Measurements from ENCODE around the gene CAMK1D. TPM values are rescaled to one million over a fixed set of nuclear protein-coding genes. Genes with fewer than 3 reads are reported as not detected.

Gene CAMK1D
- total RNA-seq, 2 experiments from 2014 or later: 28.8 to 35.3 TPM

DNA sequence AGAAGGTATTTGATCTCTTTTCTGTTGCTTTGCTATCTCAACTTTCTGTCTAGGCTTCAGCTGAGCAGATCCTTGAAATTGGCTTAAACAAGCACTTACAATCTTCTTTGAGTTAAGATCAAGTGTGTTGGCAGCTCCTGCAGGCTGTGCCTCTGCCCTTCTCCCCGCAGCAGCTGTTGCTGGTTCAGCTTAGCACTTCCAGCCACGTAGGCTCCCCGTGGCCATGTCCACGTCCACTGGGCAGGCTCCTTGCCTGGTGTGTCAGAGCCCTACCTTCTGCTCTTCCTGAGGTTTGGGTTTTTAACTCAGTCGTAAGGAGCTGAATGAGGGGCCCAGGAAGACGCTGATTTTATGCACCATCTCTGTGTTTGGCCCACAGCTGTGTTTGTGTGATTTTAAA, 47.2 kb downstream of the CAMK1D start:
- Histone ChIP-seq H3K4me1 (ENCODE audit: insufficient read depth, low read length) (no peaks in the 10 kb centered on the region), H3K4me3 (ENCODE audit: low read length) (no peak overlapping the region), H3K36me3 (ENCODE audit: insufficient read depth, low read length) (no peaks in the 10 kb centered on the region), H3K9me3 (ENCODE audit: control insufficient read depth in 1 of 2, insufficient read depth in 1 of 2, low read length in 2 of 2) (no peaks in the 10 kb centered on the region), H3K27me3 (ENCODE audit: control insufficient read depth in 1 of 2, insufficient read depth in 2 of 2, low read length in 2 of 2) (no peaks in the 10 kb centered on the region), H3K27ac (ENCODE audit: low read depth in 1 of 2, low read length in 2 of 2) (no peak overlapping the region)
- CTCF ChIA-PET: interaction anchor here (0.8 kb wide), 1 partner anchor 11 kb away, joined by 3 read pairs; no protein-coding TSS in a partner anchor
- POLR2A ChIA-PET: no interaction called here
- DNase-seq: no peak
- intact Hi-C loops (cut with DNase I, micrococcal nuclease): no loop called here
- Mint-ChIP-seq H3K9me3 (no peaks in the 10 kb centered on the region), H3K36me3 (ENCODE audit: low read depth) (no peaks in the 10 kb centered on the region), H3K4me3 (no peak overlapping the region), H3K4me1 (ENCODE audit: low read depth) (peaks cover 39% of the 10 kb centered on the region), H3K27me3 (no peaks in the 10 kb centered on the region), H3K27ac (no peak overlapping the region)
- ATAC-seq (ENCODE audit: poor library complexity): no peak
- TF ChIP-seq, protein P1, sequence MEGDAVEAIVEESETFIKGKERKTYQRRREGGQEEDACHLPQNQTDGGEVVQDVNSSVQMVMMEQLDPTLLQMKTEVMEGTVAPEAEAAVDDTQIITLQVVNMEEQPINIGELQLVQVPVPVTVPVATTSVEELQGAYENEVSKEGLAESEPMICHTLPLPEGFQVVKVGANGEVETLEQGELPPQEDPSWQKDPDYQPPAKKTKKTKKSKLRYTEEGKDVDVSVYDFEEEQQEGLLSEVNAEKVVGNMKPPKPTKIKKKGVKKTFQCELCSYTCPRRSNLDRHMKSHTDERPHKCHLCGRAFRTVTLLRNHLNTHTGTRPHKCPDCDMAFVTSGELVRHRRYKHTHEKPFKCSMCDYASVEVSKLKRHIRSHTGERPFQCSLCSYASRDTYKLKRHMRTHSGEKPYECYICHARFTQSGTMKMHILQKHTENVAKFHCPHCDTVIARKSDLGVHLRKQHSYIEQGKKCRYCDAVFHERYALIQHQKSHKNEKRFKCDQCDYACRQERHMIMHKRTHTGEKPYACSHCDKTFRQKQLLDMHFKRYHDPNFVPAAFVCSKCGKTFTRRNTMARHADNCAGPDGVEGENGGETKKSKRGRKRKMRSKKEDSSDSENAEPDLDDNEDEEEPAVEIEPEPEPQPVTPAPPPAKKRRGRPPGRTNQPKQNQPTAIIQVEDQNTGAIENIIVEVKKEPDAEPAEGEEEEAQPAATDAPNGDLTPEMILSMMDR (IDR thresholded peaks at IDR 0.05): no peak

DNA sequence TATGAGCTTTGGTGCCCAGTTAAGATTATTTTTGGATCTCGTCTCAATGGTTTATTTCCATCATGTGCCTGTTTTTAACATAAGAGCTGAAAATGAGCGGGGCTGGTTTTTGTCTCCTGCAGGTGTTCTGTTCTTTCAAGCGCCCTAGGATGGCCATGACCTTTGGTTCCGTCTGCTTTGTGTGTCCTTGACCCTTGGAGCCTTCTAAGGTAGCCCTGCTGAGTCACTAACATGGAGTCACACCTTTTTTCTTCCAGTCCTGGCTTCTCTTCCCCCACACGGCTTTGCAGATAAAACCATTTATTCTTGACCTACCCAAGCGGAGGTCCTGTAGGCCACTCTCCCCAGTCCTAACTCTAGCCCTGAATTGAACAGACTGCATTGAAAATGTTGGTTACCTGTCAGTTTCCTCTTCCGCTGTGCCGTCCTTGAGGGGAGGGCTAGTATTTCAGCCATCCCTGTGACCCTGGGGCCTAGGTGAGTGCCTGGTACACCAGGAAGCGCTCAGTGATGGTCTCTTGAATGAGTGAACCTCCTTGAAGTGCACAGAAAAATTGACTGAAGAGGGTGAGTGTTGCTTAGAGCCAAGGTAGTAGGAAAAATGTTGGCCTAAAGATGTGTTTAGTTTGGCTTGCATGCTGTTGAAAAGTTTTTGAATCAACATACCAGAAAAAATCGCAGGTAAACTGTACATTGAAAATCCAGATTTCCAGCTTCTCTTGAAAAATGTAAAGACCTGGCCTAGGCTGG, 48.0 kb downstream of the CAMK1D start:
- H3K4me1 ChIP-seq (ENCODE audit: insufficient read depth, low read length): no peaks in the 10 kb centered on the region
- ATAC-seq (ENCODE audit: poor library complexity) (no peak), DNase-seq (no peak)
- peaks cover 39% of the 10 kb centered on the region for H3K4me1 Mint-ChIP-seq (ENCODE audit: low read depth)
- intact Hi-C loops (cut with DNase I, micrococcal nuclease): no loop called here
- no peak overlapping the region for H3K4me3 ChIP-seq (ENCODE audit: low read length)
- H3K36me3 ChIP-seq (ENCODE audit: insufficient read depth, low read length): no peaks in the 10 kb centered on the region
- H3K4me3 Mint-ChIP-seq: no peak overlapping the region
- TF ChIP-seq, protein P1 (IDR thresholded peaks at IDR 0.05): no peak
- no peaks in the 10 kb centered on the region for H3K9me3 Mint-ChIP-seq
- POLR2A ChIA-PET: no interaction called here
- H3K27me3 Mint-ChIP-seq: no peaks in the 10 kb centered on the region
- no peaks in the 10 kb centered on the region for H3K9me3 ChIP-seq (ENCODE audit: control insufficient read depth in 1 of 2, insufficient read depth in 1 of 2, low read length in 2 of 2)
- H3K36me3 Mint-ChIP-seq (ENCODE audit: low read depth): no peaks in the 10 kb centered on the region
- H3K27ac ChIP-seq (ENCODE audit: low read depth in 1 of 2, low read length in 2 of 2): no peak overlapping the region
- no peaks in the 10 kb centered on the region for H3K27me3 ChIP-seq (ENCODE audit: control insufficient read depth in 1 of 2, insufficient read depth in 2 of 2, low read length in 2 of 2)
- CTCF ChIA-PET: interaction anchor here (0.8 kb wide), 1 partner anchor 10 kb away, joined by 3 read pairs; no protein-coding TSS in a partner anchor
- no peak overlapping the region for H3K27ac Mint-ChIP-seq

DNA sequence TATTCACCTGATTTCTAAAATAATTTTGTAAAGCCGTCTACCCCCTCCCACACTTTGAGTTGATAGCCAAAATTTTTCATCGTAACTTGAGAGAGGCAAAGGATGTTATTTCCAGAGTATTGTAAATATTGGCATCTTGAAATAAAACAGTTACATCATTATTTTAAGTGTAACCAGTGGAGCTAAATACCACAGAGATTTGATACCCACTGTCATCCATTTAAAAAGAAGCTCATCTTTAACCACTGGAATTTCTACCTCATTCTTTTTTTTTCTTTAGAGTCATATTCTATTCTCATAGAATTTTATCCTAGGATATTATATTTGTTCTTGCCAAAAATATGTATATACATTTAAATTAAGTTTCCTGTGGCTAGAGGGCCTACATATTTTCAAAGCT, 48.6 kb downstream of the CAMK1D start:
- Histone ChIP-seq H3K36me3 (ENCODE audit: insufficient read depth, low read length) (no peaks in the 10 kb centered on the region), H3K9me3 (ENCODE audit: control insufficient read depth in 1 of 2, insufficient read depth in 1 of 2, low read length in 2 of 2) (no peaks in the 10 kb centered on the region), H3K4me1 (ENCODE audit: insufficient read depth, low read length) (no peaks in the 10 kb centered on the region), H3K27me3 (ENCODE audit: control insufficient read depth in 1 of 2, insufficient read depth in 2 of 2, low read length in 2 of 2) (no peaks in the 10 kb centered on the region), H3K27ac (ENCODE audit: low read depth in 1 of 2, low read length in 2 of 2) (no peak overlapping the region), H3K4me3 (ENCODE audit: low read length) (no peak overlapping the region)
- POLR2A ChIA-PET: no interaction called here
- DNase-seq: no peak
- Mint-ChIP-seq H3K4me1 (ENCODE audit: low read depth) (peaks cover 39% of the 10 kb centered on the region), H3K9me3 (no peaks in the 10 kb centered on the region), H3K27ac (no peak overlapping the region), H3K36me3 (ENCODE audit: low read depth) (no peaks in the 10 kb centered on the region), H3K27me3 (no peaks in the 10 kb centered on the region), H3K4me3 (no peak overlapping the region)
- TF ChIP-seq, protein P1 (IDR thresholded peaks at IDR 0.05): no peak
- intact Hi-C loops (cut with DNase I, micrococcal nuclease): no loop called here
- CTCF ChIA-PET: no interaction called here
- no peak for ATAC-seq (ENCODE audit: poor library complexity)

Measured in CD4-positive, alpha-beta T cell (primary cell).